ENCODE measurements around the gene PTPRE.

- TF ChIP-seq, protein P1, sequence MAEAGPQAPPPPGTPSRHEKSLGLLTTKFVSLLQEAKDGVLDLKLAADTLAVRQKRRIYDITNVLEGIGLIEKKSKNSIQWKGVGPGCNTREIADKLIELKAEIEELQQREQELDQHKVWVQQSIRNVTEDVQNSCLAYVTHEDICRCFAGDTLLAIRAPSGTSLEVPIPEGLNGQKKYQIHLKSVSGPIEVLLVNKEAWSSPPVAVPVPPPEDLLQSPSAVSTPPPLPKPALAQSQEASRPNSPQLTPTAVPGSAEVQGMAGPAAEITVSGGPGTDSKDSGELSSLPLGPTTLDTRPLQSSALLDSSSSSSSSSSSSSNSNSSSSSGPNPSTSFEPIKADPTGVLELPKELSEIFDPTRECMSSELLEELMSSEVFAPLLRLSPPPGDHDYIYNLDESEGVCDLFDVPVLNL (CRISPR knock-in tag; IDR thresholded peaks at IDR 0.05; ENCODE audit: borderline replicate concordance, low read depth) = no peak
- TF ChIP-seq, protein P2, sequence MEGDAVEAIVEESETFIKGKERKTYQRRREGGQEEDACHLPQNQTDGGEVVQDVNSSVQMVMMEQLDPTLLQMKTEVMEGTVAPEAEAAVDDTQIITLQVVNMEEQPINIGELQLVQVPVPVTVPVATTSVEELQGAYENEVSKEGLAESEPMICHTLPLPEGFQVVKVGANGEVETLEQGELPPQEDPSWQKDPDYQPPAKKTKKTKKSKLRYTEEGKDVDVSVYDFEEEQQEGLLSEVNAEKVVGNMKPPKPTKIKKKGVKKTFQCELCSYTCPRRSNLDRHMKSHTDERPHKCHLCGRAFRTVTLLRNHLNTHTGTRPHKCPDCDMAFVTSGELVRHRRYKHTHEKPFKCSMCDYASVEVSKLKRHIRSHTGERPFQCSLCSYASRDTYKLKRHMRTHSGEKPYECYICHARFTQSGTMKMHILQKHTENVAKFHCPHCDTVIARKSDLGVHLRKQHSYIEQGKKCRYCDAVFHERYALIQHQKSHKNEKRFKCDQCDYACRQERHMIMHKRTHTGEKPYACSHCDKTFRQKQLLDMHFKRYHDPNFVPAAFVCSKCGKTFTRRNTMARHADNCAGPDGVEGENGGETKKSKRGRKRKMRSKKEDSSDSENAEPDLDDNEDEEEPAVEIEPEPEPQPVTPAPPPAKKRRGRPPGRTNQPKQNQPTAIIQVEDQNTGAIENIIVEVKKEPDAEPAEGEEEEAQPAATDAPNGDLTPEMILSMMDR (IDR thresholded peaks at IDR 0.05) = no peak
- TF ChIP-seq ZBTB21 (CRISPR knock-in tag; IDR thresholded peaks at IDR 0.05; ENCODE audit: borderline replicate concordance) = no peak
Observed at GRCh38 chr10:127880557-127880956, 26.3 kb upstream of the PTPRE start.
